ENCODE data around the gene TTC29. TPM values are rescaled to one million over a fixed set of nuclear protein-coding genes. Genes with fewer than 3 reads are reported as not detected.
A peak's percentile ranks its signal among the peaks of the same experiment; 100 is the strongest.

The TTC29 gene
- polyA plus RNA-seq, 2 of the 4 experiments (the other 2 are of a cell fraction), result not detected

DNA sequence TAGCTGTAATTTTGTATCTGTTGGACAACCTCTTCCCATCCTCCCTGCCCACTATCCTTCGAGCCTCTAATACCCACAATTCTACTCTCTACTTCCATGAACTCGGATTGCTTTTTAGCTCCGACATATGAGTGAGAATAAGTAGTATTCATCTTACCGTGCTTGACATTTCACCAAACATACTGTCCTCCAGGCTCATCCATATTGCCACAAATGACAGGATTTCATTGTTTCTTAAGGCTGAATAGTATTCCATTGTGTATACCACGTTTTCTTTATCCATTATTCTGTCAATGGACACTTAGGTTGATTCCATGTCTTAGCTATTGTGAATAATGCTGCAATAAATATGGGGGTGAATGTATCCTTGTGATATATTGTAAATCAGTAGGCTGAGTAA, 26.4 kb upstream of the TTC29 start:
- no peaks in the 10 kb centered on the region for H3K4me1 ChIP-seq
- TF ChIP-seq FOSL2 (IDR thresholded peaks at IDR 0.05), result no peak
- no peak for TF ChIP-seq FOSL2 (CRISPR knock-in tag; IDR thresholded peaks at IDR 0.05)
- TF ChIP-seq HOXB13 (CRISPR knock-in tag; IDR thresholded peaks at IDR 0.05; ENCODE audit: low read depth), result no peak
- no peak for TF ChIP-seq JUNB (IDR thresholded peaks at IDR 0.05)
- TF ChIP-seq, protein P1, sequence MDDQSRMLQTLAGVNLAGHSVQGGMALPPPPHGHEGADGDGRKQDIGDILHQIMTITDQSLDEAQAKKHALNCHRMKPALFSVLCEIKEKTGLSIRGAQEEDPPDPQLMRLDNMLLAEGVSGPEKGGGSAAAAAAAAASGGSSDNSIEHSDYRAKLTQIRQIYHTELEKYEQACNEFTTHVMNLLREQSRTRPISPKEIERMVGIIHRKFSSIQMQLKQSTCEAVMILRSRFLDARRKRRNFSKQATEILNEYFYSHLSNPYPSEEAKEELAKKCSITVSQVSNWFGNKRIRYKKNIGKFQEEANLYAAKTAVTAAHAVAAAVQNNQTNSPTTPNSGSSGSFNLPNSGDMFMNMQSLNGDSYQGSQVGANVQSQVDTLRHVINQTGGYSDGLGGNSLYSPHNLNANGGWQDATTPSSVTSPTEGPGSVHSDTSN (IDR thresholded peaks at IDR 0.05), result no peak
- TF ChIP-seq CBX8 (IDR thresholded peaks at IDR 0.05), result no peak
- TF ChIP-seq HOXA7 (CRISPR knock-in tag; IDR thresholded peaks at IDR 0.05), result no peak
- TF ChIP-seq, protein P2, sequence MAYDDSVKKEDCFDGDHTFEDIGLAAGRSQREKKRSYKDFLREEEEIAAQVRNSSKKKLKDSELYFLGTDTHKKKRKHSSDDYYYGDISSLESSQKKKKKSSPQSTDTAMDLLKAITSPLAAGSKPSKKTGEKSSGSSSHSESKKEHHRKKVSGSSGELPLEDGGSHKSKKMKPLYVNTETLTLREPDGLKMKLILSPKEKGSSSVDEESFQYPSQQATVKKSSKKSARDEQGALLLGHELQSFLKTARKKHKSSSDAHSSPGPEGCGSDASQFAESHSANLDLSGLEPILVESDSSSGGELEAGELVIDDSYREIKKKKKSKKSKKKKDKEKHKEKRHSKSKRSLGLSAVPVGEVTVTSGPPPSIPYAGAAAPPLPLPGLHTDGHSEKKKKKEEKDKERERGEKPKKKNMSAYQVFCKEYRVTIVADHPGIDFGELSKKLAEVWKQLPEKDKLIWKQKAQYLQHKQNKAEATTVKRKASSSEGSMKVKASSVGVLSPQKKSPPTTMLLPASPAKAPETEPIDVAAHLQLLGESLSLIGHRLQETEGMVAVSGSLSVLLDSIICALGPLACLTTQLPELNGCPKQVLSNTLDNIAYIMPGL (CRISPR knock-in tag; IDR thresholded peaks at IDR 0.05; ENCODE audit: borderline replicate concordance), result no peak
- TF ChIP-seq ZC3H11A (IDR thresholded peaks at IDR 0.05), result no peak
- TF ChIP-seq MYC (IDR thresholded peaks at IDR 0.05; ENCODE audit: borderline replicate concordance, low read length), result no peak
- no peak for TF ChIP-seq RARB (CRISPR knock-in tag; IDR thresholded peaks at IDR 0.05)
- no peak for TF ChIP-seq SREBF2 (IDR thresholded peaks at IDR 0.05)
- TF ChIP-seq RFX5 (IDR thresholded peaks at IDR 0.05), result no peak
- no peak for TF ChIP-seq CHD4 (IDR thresholded peaks at IDR 0.05; ENCODE audit: borderline replicate concordance)
- no peak for TF ChIP-seq ZFP36 (IDR thresholded peaks at IDR 0.05; ENCODE audit: borderline replicate concordance, partially characterized antibody)
- TF ChIP-seq, protein P3, sequence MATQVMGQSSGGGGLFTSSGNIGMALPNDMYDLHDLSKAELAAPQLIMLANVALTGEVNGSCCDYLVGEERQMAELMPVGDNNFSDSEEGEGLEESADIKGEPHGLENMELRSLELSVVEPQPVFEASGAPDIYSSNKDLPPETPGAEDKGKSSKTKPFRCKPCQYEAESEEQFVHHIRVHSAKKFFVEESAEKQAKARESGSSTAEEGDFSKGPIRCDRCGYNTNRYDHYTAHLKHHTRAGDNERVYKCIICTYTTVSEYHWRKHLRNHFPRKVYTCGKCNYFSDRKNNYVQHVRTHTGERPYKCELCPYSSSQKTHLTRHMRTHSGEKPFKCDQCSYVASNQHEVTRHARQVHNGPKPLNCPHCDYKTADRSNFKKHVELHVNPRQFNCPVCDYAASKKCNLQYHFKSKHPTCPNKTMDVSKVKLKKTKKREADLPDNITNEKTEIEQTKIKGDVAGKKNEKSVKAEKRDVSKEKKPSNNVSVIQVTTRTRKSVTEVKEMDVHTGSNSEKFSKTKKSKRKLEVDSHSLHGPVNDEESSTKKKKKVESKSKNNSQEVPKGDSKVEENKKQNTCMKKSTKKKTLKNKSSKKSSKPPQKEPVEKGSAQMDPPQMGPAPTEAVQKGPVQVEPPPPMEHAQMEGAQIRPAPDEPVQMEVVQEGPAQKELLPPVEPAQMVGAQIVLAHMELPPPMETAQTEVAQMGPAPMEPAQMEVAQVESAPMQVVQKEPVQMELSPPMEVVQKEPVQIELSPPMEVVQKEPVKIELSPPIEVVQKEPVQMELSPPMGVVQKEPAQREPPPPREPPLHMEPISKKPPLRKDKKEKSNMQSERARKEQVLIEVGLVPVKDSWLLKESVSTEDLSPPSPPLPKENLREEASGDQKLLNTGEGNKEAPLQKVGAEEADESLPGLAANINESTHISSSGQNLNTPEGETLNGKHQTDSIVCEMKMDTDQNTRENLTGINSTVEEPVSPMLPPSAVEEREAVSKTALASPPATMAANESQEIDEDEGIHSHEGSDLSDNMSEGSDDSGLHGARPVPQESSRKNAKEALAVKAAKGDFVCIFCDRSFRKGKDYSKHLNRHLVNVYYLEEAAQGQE (IDR thresholded peaks at IDR 0.05), result no peak
- no peak for TF ChIP-seq EP300 (IDR thresholded peaks at IDR 0.05)
- no peak for TF ChIP-seq ESRRA (IDR thresholded peaks at IDR 0.05; ENCODE audit: borderline replicate concordance, low read length)
- TF ChIP-seq, protein P4, sequence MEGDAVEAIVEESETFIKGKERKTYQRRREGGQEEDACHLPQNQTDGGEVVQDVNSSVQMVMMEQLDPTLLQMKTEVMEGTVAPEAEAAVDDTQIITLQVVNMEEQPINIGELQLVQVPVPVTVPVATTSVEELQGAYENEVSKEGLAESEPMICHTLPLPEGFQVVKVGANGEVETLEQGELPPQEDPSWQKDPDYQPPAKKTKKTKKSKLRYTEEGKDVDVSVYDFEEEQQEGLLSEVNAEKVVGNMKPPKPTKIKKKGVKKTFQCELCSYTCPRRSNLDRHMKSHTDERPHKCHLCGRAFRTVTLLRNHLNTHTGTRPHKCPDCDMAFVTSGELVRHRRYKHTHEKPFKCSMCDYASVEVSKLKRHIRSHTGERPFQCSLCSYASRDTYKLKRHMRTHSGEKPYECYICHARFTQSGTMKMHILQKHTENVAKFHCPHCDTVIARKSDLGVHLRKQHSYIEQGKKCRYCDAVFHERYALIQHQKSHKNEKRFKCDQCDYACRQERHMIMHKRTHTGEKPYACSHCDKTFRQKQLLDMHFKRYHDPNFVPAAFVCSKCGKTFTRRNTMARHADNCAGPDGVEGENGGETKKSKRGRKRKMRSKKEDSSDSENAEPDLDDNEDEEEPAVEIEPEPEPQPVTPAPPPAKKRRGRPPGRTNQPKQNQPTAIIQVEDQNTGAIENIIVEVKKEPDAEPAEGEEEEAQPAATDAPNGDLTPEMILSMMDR (IDR thresholded peaks at IDR 0.05), result no peak
- H3K4me3 ChIP-seq, result no peak overlapping the region
- FAIRE-seq, result no peak
- no peak overlapping the region for H3K4me2 ChIP-seq
- no peak overlapping the region for H3K27ac ChIP-seq
- ATAC-seq, result no peak
- H3K9me3 ChIP-seq, result no peaks in the 10 kb centered on the region
- CTCF ChIA-PET, result no interaction called here
- DNase-seq (ENCODE audit: low read depth in 1 of 2, low spot score in 1 of 2), result no peak
- POLR2A ChIA-PET, result no interaction called here
- 15% methylated on average over 5 of the region's 5 CpGs for WGBS (ENCODE audit: missing lambda C conversion rate)

DNA sequence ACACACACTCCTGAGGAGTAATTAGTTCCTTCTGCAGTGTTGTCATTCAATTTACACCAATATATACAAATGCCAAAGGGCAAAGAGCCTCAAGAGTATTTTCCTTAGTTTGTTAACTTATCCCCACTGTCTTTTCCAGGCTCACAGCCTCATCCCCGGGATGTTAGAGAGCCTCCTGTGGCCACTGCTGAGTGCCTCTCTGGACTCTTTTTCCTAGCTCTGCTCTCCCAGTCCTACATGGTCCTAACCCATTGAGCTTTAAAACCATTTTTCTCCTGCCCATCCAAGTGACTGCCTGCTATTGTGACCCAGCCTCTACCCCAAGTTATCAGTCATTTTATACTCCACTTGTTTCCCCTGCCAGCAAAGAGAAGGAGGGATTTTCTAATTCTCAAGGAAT, 23.5 kb upstream of the TTC29 start:
- ChIA-PET POLR2A (no interaction called here), CTCF (no interaction called here)
- FAIRE-seq (no peak), DNase-seq (ENCODE audit: low read depth in 1 of 2, low spot score in 1 of 2) (no peak), ATAC-seq (peak; percentile 26 to 43; a peak in 2 of 6 replicates)
- no peaks in the 10 kb centered on the region for H3K4me1 ChIP-seq
- no peaks in the 10 kb centered on the region for H3K9me3 ChIP-seq
- no peak overlapping the region for H3K27ac ChIP-seq
- TF ChIP-seq FOSB (CRISPR knock-in tag; IDR thresholded peaks at IDR 0.05), result no peak
- no peak for TF ChIP-seq RCOR1 (IDR thresholded peaks at IDR 0.05; ENCODE audit: low read depth, low read length)
- TF ChIP-seq, protein P5, sequence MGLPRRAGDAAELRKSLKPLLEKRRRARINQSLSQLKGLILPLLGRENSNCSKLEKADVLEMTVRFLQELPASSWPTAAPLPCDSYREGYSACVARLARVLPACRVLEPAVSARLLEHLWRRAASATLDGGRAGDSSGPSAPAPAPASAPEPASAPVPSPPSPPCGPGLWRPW (IDR thresholded peaks at IDR 0.05), result no peak
- no peak for TF ChIP-seq ZSCAN20 (CRISPR knock-in tag; IDR thresholded peaks at IDR 0.05)
- TF ChIP-seq NPAS2 (CRISPR knock-in tag; IDR thresholded peaks at IDR 0.05; ENCODE audit: borderline replicate concordance), result no peak
- H3K4me2 ChIP-seq, result no peak overlapping the region
- H3K4me3 ChIP-seq, result no peak overlapping the region
- 0% methylated on average over 1 of the region's 1 CpG for WGBS (ENCODE audit: missing lambda C conversion rate)
